Measurements from ENCODE around the gene PSTPIP1.

Gene PSTPIP1

DNA sequence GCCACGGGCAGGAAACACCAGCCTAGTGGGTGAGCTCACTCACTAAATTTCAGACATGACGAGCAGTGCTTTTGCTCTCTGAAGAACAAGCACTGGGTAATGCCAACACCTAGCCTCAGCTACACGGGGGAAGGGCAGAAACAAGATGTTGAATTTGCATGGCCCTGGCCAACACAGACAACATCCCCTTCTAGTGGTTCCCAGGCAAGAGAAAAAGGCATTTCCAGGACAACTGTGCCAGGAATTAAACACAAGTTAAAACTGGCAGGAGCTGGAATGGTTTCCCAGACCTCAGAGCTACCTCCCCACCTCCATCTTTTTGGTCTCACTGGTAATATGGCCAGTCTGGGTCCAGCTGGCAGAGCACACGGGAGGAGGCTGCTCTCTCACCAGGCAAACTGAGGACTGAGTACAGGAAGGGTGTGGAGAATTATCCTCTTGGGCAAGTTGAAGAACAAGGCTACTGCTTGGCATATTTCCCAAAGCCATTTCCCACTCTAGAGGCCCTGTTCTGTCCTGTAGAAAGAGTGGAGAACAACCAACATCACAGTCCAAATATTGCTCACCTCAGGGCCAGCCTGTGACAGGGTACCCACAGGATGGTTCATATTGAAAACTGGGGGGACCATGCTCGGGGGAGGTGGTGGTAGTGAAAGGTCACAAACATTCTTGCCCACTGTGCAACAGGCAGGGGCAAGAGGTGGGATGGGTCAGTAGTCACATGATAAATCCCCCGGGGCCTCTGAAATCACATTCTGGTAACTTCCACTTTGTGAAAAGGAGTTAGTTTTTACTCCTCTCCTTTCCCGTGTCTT is 49.5 kb downstream of the PSTPIP1 start:
- DNase-seq (ENCODE audit: low read depth), result no peak

DNA sequence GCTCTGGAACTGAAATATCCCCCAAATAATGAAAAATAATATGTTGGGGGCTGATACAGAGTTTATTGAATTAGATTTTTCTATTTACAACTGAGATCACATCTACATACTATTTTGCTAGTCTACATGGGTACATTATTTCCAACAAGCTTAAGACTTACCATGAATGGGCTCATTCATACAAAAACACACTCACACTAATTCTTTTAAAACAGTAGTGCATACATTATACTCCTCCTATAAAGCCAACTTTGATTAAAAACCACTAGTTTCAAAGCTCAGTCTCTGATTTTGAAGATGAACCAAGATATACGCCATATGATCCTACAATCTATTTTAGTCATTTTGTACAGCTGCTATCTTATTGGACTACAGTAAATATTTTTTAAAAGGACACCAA is 51.1 kb downstream of the PSTPIP1 start:
- DNase-seq (ENCODE audit: low read depth), result no peak

DNA sequence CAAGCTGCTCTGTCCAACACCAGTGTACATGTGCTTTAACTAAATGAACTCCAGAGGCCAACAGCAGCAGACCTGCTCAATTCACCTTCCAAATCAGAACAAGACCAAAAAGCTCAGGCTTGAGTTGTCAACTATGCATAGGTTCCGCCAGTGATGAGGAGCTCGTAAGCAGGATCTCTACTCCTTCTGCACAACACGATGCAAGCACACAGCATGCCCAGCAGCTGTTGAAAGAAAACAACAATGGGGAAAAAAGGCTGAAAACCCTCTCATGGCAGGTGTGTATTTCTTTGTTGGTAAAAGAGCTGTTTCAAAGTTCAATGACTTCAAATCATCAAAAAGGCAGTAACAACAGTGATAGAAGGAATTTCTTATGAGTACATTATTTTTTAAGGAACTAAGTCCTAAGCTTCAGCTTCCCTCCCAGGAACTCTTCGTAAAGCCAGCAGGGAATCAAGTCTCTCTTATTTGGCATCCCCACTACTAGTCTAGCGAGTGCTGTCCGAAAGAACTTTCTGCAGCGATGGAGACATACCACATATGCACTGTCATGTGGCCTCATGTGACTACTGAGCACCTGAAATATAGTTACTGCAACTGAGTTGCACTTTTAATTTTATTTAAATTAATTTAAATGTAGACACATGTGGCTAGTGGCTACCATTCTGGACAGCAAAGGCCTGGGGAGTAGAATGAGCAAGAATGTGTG is 51.9 kb downstream of the PSTPIP1 start:
- no peak for DNase-seq (ENCODE audit: low read depth)

DNA sequence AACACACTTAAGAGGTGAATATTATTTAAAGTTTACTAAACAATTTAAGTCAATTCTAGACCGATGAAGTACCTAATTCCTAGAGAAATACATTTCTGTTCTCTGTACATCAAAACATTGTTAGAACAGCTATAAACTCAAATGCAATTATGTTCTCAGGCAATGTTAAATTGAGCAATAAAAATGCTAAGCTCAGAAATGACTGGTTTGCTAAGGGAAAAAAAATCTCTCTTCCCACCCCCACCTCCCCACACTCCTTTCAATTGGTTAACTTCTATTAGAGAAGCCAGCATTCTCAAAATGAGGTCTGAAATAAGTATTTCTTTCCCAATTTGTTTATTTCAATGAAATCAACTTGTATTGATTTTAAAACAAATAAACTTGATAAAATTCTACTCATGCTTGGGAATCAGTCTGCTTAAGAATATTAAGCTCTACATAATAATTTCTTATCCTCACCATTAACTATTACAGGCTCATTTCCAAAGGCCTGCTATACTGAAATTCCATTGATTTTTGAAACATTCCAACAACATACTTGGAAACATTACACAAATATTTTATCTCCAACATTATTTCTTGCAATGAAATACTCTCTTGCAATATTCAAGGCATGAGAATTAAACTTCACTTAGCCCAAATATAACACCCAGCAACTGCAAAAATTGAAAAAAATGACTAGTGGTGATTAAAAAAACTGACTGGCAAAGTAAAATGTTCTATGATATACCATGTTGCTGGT is 53.4 kb downstream of the PSTPIP1 start:
- peak; percentile 59 for DNase-seq (ENCODE audit: low read depth)

DNA sequence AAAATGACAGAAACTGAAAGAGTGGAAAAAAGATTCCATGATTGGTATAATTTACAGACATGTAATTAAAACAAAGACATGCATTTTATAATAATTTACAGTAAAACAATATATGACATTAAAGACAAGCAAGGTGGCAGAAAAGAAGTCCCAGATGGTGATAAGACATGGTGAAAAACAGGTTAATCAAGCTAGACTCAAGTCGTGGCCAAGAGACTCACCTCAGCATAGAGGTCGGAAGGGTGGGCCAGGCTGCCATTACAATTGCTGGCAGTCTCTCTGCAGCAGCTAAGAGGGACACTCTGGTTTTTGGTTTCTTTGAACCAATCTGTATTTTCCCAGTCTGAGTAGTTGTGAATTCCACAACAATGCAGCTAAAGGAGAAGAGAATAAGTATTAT is 57.6 kb downstream of the PSTPIP1 start:
- DNase-seq (ENCODE audit: low read depth), result no peak

DNA sequence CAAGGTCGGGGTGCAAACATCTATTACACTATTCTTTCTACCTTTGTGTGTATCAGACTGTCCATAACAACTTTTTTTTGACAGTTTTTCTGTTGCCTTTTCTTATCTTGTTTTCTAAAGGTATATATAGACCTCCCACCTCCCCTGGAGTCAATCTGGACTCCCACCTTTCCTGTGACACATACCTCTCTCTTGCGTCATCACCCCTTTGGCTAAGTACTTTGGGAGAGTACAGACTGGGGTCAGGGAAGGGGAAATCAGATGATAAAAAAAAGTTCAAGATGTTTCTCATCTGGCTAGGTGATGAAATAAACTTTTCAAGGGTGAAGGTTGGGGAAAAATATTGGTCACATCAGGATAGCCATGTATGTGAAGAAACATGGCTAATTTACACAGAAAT is 58.8 kb downstream of the PSTPIP1 start:
- DNase-seq (ENCODE audit: low read depth), result peak; percentile 58

DNA sequence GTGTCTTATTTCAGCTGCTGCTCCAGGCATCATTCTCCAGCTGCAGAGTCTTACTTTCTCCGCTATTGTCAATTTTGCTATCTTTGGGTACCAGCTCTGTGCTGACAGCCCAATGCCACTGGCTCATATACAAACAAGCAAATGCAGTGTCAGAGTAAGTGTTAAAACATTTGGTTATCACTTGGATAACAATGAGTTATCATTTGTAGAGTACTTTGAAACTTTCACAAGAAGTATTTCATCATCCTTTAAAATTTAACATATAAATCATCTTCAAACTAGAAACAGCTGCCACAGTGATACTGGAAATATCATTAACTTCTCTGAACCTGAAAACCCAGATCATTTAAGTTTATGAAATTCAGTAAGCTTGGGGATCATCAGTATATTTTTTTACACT is 62.1 kb downstream of the PSTPIP1 start:
- DNase-seq (ENCODE audit: low read depth), result peak; percentile 48

DNA sequence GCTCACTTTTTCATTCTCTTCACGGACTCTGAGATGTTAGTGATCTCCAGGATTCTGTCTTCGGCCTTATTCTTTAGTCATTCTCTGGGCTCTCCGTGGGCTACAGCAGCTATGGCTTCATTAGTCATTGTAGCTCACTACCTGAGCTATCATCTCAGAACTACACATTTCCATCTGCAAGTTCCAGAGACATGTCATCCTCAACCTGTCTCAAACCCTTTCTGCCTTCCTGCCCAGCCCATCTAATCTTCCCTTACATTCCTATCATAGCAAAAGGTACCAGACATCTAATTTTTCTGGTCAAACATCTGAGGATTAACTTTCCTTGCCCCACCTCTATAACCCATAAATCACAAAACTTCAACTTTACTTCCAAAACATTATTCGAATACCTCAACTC is 62.8 kb downstream of the PSTPIP1 start:
- peak; percentile 35 for DNase-seq (ENCODE audit: low read depth)

DNA sequence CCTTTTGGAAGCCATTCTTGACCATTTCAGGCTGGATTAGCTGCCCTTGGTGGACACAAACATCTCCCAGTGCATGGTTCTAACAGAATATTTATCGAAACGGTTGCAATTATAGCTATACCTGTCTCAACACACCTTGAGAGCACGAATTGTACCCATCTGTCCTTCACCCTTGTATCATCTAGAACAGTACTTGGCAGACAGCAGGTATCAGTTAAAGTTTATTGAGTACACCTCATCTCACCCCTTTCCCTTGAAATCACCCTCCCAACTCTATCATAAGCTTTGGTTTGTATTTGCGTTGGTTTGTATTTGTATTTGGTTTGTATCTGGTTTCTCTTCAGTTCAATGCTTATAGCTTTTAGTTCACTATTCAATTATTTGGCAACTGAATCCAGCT is 63.5 kb downstream of the PSTPIP1 start:
- no peak for DNase-seq (ENCODE audit: low read depth)

DNA sequence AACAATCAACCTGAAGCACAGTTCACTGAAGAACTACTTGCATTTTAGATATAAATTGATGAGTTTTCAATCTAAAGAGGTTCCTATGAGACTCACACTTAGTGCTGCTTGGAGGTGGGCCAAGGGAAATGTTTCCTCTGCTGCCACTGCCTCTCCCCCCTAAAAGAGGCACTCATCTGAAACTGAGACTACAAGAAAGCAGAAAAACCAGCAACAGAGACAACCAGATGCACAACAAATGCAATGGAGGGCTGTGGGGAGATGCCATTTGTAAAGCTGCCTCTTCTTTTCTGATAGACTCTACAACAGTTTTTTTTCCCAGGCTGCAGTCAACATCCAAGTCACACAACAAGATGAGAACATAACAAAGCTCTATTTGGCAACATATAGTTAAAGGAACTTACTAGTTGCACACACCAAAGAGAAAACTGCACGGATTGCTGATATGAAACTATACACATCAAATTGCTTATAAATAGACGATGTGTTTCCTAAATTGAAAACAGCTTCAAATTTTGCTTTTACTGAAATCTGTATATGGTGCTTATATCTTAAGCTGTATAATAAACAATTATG is 64.9 kb downstream of the PSTPIP1 start:
- DNase-seq (ENCODE audit: low read depth), result no peak

DNA sequence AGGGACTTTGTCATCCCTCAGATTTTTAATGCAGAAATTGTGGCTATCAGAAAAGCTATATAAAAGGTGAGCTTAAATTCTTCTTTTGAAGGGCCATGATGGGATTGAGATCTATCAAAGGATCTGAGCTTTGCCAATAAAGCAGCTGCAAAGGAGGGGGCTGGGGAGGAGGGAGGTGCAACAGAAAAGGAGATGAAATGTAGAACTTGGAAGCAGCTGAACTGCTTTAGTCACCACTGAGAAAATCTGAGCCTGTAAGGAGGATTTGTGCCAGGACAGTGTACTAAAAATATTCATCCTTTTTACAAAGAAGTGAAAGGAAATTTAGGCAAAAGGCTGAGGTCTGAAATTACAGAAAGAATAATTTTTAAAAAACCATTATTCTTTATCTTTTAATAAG is 65.6 kb downstream of the PSTPIP1 start:
- peak; percentile 22 for DNase-seq (ENCODE audit: low read depth)

DNA sequence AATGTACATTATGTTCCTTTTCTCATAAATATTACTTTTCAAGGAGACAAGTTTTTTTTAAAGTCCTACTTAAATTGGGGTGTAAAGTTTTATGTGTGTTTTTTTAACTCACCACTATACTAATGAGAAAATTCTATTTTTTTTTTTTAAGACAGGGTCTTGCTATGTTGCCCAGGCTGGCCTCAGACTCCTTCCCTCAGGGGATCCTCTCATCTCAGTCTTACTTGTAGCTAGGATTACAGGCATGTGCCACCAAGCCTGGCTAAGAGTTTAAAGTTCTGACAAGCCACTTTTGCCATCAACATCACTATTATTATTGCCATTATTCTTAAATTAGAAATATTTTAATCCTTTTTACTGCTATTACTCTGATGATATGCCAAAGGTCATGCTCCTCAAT is 68.3 kb downstream of the PSTPIP1 start:
- DNase-seq (ENCODE audit: low read depth), result no peak

DNA sequence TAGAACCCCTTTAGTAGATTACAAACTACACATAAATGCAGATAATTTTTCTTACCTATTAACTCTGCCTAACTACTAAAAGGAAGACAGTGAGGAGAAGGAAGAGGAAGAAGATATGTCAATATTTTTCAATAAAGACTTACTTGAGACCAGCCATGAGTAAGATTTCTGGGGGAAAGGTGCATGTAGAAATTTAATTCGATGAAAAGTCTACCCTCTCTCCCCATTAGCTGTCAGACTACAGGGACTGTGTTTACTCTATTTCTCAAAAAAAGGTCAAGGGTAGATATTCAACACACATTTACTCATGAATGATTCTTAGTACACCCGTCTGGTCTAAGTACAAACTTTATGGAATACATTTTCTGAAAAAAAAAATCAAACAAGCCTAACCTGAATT is 69.1 kb downstream of the PSTPIP1 start:
- DNase-seq (ENCODE audit: low read depth), result no peak

DNA sequence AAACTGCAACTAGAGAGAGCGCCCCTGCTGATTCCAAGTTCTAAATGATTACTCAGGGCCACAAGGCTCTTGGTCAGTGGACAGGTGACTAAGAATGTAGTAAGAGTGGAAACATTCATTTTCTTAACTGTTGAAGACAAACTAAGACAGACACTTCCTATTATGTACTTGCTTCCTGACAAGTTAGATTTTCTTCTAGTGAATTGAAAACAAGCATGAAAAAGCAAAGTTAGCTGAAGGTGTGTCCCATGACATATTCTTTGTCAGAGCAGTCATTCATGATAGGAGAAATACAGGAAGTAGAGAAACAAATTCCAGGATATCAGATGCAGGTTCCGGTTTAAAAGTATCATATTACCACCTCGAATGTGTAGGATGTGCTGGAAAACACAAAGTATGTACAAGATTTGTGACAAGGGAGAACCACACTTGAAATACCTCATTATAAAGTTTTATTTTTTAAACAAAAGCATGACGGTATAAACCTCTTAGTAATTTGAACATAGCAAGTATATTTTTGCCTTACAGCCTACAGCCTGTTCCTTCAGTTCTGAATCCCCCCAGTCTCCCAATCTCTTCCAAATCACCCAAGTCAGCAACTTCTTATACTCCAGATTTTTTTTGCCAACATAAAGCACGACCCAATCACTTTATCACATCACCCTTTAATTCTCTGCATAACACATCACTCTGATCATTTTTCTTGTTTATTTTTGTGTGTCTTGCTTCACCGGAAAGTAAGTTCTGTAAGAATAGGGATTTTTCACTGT is 69.8 kb downstream of the PSTPIP1 start:
- peak; percentile 71 for DNase-seq (ENCODE audit: low read depth)

DNA sequence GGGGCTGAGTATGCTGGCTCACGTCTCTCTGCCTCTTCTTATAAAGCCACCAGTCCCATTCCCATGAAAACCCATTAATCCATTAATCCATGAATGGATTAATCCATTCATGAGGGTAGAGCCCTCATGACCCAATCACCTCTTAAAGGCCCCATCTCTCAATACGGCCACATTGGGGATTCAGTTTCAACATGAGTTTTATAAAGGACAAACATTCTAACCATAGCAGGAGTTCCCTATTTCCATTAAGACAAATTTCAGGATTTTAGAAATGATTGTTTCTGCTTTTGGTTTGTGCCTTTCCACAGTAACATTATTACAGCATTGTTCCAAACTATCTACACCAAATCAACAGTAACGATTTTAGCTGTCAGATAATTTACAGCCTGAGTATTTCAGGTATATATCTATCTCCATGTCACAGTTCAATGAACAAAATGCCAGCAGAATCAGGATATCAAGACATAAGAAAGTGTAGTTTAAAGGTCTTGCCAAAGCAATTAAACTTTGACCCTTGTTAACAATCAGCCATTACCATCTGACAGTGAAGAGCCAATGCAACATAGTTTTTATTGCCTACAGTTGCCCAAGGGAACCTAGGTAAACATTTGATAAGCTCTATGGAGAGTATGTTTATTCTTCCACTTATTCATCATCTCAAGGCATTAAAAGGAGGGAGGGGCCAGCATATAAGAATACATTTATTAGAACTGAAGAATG is 72.2 kb downstream of the PSTPIP1 start:
- peak; percentile 52 for DNase-seq (ENCODE audit: low read depth)

DNA sequence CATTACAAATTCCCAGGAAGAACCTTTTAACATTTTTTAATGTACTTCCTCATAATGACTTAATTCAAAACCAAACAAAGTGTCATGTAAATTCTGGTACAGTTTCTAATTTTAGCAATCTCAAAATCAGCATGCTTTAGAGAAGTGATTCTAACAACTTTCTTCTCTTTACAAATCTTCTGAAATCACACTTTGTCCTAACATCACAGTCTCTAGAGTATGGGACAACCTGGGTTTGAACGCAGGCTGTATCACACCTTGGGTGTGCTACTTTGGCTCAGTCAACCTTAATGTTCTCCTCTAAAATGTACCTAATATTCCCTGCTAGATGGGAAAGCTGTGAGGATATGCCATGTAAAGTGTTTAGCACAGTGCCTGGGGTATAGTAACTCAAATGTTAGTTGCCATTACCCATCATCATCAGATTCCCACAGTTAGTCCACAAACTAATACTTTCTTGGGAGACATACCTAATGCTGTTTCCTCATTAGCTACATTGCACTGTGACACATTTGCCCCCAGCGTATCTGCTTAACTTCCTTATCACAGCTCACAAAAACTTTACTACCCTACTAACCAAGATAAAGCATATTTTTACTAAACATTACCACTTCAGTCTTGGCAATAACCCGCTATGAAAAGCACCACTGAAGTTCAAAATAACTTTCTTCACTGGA is 72.9 kb downstream of the PSTPIP1 start:
- DNase-seq (ENCODE audit: low read depth), result no peak

DNA sequence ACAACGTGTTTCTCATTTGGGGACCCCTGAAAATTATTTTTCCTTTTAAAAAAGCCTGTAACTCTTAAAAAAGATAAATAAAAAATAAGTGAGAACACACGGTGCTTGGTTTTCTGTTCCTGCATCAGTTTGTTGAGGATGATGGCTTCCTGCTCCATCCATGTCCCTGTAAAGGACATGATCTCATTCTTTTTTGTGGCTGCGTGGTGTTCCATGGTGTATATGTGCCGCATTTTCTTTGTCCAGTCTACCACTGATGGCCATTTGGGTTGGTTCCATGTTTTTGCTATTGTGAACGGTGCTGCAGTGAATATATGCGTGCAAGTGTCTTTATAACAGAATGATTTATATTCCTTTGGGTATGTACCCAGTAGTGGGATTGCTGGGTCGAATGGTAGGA is 73.7 kb downstream of the PSTPIP1 start:
- no peak for DNase-seq (ENCODE audit: low read depth)

DNA sequence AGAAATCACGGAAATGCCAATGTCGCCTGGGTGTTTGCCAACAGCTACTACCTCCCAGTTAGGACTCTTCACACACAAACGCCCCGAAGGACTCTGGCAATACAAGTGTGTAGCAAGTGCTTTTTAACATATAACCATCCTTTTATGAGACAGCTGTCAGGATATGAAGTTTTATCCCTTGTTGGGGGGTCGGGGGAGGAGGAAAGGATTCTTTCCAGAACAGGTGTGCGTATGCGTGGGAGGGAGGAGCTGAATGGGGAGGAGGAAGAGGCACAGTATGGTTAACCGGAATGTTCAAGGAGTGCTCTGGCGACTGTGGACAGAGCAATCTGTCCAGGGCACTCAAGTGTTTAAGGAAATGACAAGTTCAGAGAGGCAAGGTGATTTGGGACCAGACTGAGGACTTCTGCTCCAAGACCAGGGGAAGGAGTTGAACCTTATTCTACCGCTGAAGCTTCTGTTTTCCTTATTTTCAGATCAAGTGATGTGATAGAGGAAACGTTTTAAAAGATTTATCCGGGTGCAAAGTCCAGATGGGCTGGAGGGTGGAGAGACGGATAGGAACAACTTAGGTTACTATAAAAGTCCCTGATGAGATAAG is 74.7 kb downstream of the PSTPIP1 start:
- DNase-seq (ENCODE audit: low read depth), result no peak

DNA sequence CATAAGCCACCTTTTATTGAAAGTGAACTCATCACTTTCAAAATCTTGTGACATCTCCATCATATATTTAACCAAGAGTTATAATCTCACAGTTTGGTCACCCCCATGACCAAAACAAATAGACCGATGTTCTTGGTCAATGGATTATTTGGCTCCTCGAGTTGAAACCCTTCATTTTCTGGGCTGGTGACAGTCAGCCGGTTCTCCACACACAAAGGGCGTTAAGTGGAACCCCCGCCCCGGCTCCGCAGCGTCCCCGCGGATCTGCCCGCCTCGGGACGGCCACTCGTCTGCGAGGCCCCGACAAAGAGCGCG is 75.2 kb downstream of the PSTPIP1 start:
- no peak for DNase-seq (ENCODE audit: low read depth)

All from amniotic epithelial cell (primary cell).